GM19468 (cell line): Measurements from ENCODE around the gene CPA3.

Source experiments
- ATAC-seq: cut with Tn5 transposase; IDR thresholded peaks from one replicate; pipeline ENCODE4 v1.9.1; 2021; ENCODE audit warnings: mild to moderate bottlenecking, moderate library complexity, moderate number of reproducible peaks; ENCODE audit not compliant: unreplicated experiment; ENCODE audit errors: extremely low read depth

Gene CPA3

GRCh38 chr3:148865049-148865448, at the start of gene CPA3:
Gene CPA3, plus strand, starts transcription at chr3:148865296. Its CDS starts 12 bp downstream, at chr3:148865308.
- no peak for ATAC-seq

GRCh38 chr3:148815316-148816110, 49.6 kb upstream of the CPA3 start:
- no peak for ATAC-seq

GRCh38 chr3:148816427-148816826, 48.7 kb upstream of the CPA3 start:
- ATAC-seq, result no peak

- no peak for ATAC-seq
Observed at GRCh38 chr3:148816981-148817525, 48.0 kb upstream of the CPA3 start.

GRCh38 chr3:148820361-148821245, 44.5 kb upstream of the CPA3 start:
- no peak for ATAC-seq

- ATAC-seq, result no peak
Observed at GRCh38 chr3:148823026-148823425, 42.1 kb upstream of the CPA3 start.

GRCh38 chr3:148825476-148825875, 39.6 kb upstream of the CPA3 start:
- ATAC-seq, result no peak

- no peak for ATAC-seq
Observed at GRCh38 chr3:148827585-148827984, 37.5 kb upstream of the CPA3 start, which contains the start of gene CPB1. Gene CPB1, plus strand, starts transcription at chr3:148827811. Its CDS starts 13 bp downstream, at chr3:148827824.

GRCh38 chr3:148828136-148828690, 36.9 kb upstream of the CPA3 start:
- no peak for ATAC-seq

GRCh38 chr3:148829926-148830325, 35.2 kb upstream of the CPA3 start:
- ATAC-seq, result no peak

GRCh38 chr3:148833223-148833622, 31.9 kb upstream of the CPA3 start:
- no peak for ATAC-seq

- ATAC-seq, result no peak
Observed at GRCh38 chr3:148839805-148840204, 25.3 kb upstream of the CPA3 start.

- no peak for ATAC-seq
Observed at GRCh38 chr3:148840451-148840850, 24.6 kb upstream of the CPA3 start.

- ATAC-seq, result no peak
Observed at GRCh38 chr3:148845756-148846395, 19.2 kb upstream of the CPA3 start.

GRCh38 chr3:148847351-148847750, 17.7 kb upstream of the CPA3 start:
- no peak for ATAC-seq

GRCh38 chr3:148848410-148848809, 16.7 kb upstream of the CPA3 start:
- ATAC-seq, result no peak

- ATAC-seq, result no peak
Observed at GRCh38 chr3:148852271-148852992, 12.7 kb upstream of the CPA3 start.

GRCh38 chr3:148853076-148853475, 12.0 kb upstream of the CPA3 start:
- ATAC-seq, result no peak

- no peak for ATAC-seq
Observed at GRCh38 chr3:148854061-148854460, 11.0 kb upstream of the CPA3 start.
